NCI-H1105 treated with DMSO at 0.1 percent for 48 hours (cell line): ENCODE measurements around the gene MFN2.
A peak's percentile ranks its signal among the peaks of the same experiment; 100 is the strongest.
"Not testable (repeated sequence)": the region's sequence is repeated elsewhere in the genome, so short reads cannot be mapped to it uniquely, and the experiment has no call there.

Experiments
- DNase-seq: peaks from one replicate; lab custom pipeline; 2025; lab: John Stamatoyannopoulos, UW

MFN2 gene

GRCh38 chr1:12026586-12026985 is 46.3 kb downstream of the MFN2 start:
- DNase-seq, result no peak

GRCh38 chr1:12028248-12028647 is 48.0 kb downstream of the MFN2 start:
- DNase-seq, result no peak

DNA sequence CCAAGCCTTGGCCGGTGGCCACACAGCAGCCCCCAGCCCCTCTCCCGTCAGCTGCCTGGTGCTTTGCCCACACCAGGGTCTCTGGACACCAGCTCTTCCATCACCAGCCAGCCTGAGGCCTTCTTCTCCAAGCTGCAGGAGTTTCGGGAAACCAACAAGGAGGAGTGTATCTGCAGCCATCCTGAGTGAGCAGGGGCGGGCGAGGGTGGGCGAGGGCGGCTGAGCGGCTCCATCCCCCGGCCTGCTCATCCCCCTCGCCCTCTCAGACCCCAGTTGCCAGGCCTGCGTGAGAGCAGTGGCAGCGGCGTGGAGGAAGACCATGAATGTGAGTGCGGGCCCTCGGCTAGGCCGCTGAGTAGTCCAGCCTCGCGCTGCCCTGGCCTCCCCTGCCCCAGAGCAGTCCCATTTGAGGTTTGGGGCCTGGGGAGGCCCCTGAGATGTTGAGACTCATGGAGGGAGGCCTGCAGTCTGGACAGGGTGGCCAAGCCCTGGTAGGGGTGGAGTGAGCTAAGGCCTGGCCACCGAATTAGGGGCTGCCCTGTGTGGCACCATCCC is 48.8 kb downstream of the MFN2 start:
- no peak for DNase-seq

- DNase-seq, result no peak
Measured at GRCh38 chr1:12029720-12030339, 49.6 kb downstream of the MFN2 start.

- DNase-seq, result no peak
Measured at GRCh38 chr1:12031039-12031980, 51.1 kb downstream of the MFN2 start.

DNA sequence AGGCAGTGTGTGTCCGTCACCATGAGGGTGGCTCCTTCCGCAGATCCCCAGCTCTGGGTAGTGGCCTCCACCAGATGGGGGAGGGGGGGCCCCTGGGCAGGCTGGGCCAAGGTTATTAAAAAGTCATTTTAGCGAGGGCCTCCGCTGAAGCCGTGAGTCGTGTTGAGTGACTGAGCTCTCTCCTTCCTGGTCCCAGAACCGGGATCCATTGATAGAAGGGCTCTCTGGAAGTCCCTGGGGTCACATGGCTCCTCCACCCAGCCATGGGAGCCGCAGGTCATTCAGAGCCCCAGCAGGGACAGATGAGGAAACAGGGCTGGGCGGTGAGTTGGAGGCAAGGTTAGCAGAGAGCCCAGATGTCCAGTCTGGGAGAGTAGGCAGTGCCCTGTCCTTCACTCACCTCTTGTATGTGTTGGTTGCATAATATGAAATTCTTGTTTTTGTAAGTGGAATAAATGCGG is 51.9 kb downstream of the MFN2 start:
- DNase-seq, result no peak

DNA sequence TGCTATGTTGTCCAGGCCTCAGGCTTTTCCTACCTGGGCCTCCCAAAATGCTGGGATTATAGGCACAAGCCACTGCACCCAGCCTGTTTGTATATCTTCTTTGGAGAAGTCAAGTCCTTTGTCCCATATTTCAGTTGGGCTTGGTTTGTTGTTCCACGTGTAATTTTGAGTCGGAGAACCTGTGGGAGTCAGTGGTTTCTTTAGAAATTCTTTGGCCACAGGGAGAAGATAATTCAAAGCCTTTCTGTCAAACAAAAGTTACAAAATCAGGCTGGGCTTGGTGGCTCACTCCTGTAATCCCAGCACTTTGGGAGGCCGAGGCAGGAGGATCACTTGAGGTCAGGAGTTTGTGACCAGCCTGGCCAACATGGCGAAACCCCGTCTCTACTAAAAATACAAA is 53.2 kb downstream of the MFN2 start:
- DNase-seq, result not testable (repeated sequence)

DNA sequence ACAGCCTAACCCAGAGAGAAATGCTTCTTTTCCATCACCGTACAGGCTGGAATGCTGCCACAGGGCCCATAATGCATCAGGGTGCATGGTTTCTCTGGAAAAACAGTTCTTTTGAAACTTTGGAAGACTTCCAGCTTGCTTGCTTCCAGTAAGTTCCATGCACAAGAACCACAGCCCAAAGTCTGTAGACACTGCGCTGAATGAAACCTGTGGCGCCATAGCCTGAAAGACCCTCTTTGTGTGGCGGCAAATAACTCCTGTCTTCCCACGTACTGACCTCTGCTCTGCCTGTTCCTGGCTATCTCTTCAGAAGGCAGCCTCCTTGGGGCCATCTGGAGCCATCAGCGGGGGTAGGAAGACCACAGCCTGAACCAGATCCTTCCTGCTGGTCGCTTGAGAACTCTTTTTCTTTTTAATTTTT is 54.1 kb downstream of the MFN2 start:
- no peak for DNase-seq

- DNase-seq, result no peak
Measured at GRCh38 chr1:12035312-12035711, 55.1 kb downstream of the MFN2 start.

DNA sequence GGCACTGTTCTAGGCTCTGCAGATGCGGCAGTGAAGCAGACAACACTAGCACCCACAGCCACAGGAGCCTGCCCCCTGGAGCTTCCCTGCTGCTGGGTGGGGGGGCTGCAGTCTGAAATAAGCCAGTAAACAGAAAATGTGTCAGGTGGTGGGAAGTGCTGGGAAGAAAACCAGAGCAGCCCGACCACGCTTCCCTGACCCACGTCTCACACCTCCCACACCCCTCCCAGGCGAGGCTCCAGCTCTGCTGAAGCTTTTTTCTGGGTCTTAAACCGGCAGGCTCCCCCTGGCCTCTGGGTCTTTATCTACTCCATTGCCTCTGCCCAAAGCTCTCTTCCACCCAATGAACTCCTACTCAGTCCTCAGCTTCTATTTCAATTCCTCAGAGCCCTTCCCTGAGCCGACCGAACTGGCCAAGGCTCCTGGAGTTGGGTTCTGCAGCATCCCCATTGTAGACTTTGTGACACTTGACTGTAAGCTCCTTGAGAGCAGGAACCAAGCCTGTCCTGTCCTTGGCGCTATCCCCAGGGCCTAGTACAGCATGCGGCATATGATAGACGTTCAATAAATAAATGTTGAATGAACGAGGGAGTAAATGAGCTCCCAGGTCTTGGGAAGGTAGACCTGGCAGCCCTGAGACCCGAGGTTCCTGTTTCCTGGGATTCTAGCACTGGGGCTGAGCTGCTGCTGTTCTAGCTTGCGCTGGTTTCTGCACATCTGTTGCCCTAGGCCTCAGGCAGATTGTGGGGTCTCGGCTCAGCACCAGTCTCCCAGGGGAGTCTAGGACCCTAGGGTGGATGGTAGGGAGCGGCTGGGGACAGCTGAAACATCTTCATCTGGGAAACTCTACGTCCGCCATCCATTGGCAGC is 57.5 kb downstream of the MFN2 start:
- DNase-seq, result no peak

DNA sequence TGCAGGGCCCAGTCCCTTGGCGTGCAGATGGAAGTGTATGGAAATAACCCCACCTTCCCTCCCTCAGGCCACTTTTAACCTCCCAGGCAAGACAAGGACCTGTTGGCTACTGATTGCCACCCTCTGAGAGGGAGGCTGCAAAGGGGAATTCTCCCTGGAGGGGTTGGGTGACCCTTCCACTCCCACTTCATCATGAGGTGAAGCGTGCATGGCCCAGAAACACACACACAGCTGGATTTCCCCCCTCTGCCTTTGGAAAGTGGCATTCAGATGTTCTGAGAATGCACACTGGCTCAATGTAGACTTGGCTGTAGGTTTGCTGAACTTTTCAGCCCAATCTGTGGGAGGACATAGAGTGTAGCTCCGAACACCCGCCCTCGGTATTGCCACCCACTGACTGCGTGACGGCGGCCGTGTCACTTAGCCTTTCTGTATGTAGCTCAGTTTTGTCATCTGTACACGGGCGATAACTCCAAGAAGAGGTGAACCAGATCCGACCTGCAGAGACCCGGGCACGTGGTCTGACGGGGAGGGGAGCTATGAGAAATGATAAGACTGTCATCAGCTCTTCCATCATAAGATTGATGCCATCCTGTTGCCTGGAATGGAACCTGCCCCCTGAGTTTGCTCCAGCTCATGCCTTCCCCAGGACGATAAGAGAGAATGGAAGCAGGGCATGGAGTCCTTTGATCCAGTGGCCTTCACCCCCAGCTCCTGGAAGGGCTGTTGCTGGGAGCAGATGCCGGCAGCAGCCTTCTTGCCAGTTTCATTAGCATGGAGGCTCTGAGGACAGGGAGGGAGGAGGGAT is 58.3 kb downstream of the MFN2 start:
- DNase-seq, result no peak

DNA sequence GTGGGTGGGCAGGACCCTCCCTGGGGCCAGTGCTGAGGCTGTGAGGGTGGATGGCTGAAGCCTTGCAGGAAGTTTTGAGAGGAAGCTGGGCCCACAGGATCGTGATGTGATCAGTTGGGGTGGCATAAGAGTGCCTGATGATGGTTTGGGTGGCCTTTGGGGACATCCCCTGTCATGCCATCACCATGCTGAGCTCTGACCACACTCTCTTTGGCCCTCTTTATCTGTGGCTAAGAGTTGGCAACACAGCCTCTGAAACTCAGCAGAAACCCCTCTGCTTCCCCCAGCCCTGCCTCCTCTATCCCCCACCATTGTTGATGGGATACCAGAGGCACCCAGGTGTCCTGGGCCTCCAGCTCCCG is 58.9 kb downstream of the MFN2 start:
- no peak for DNase-seq

GRCh38 chr1:12039824-12040456 is 59.7 kb downstream of the MFN2 start:
- not testable (repeated sequence) for DNase-seq

GRCh38 chr1:12040457-12041051 is 60.3 kb downstream of the MFN2 start:
- peak; percentile 25 for DNase-seq

GRCh38 chr1:12044187-12044877 is 64.1 kb downstream of the MFN2 start:
- not testable (repeated sequence) for DNase-seq

DNA sequence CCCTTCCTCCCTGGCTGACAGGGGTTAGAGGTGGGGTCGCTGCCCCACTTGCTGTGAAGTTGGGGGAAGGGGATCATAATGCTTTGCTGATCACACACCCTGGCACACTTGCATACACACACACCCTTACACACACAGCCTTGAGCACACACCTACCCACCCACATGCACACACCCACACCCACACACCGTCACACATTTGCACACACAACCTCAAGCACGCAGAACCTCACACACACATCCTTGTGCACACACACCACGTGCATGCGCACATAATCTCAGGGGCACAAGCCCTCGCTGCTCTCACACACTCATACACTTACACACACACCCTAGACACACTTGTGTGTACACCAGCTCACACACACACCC is 66.5 kb downstream of the MFN2 start:
- no peak for DNase-seq

DNA sequence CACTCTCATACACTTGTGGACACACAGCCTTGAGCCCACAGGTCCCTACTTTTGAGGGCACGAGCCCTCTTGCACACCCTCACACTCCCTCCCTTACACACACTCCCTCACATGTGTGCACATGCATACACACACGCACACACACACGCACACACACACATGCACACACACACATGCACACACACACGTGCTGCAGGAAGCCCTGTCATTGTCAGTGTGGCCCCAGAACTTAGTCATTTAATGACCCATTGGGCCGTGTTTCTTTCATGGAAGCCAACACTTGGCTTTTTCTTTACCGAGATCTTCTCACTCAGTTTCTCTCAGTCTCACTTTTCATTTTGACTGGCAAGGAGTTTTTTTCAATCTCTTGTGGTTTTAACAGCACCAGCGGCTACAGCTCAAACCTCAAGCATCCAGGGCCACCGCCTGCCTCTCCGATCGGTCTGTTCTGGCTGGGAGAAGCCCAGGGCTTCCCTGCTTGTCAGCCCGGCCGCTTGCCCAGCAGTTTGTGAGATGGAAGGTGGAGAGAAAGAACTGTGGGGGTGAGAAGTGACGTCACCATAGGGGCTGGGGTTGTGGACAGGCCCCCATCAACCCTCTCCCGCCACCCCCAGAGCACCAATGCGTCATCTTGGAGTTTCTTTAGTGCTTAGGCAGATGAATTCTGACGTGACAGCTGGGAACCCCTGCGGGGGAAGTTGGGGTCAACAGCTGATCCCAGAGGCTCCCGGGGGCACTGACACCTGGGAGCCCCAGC is 67.1 kb downstream of the MFN2 start:
- no peak for DNase-seq

- no peak for DNase-seq
Measured at GRCh38 chr1:12048372-12048771, 68.1 kb downstream of the MFN2 start.

GRCh38 chr1:12049616-12050015 is 69.4 kb downstream of the MFN2 start:
- DNase-seq, result no peak
